SH-SY5Y (cell line): ENCODE results near the gene IGFBP2.

Experiments
- GATA2 ChIP-seq: IDR thresholded peaks from 2 replicates; pipeline ENCODE4 v1.6.1; 2011; ENCODE audit warnings: mild to moderate bottlenecking, low read depth, low read length
- GATA3 ChIP-seq: IDR thresholded peaks from 2 replicates; pipeline ENCODE4 v1.6.1; 2011; ENCODE audit warnings: low read depth, mild to moderate bottlenecking, low read length, moderate library complexity

DNA sequence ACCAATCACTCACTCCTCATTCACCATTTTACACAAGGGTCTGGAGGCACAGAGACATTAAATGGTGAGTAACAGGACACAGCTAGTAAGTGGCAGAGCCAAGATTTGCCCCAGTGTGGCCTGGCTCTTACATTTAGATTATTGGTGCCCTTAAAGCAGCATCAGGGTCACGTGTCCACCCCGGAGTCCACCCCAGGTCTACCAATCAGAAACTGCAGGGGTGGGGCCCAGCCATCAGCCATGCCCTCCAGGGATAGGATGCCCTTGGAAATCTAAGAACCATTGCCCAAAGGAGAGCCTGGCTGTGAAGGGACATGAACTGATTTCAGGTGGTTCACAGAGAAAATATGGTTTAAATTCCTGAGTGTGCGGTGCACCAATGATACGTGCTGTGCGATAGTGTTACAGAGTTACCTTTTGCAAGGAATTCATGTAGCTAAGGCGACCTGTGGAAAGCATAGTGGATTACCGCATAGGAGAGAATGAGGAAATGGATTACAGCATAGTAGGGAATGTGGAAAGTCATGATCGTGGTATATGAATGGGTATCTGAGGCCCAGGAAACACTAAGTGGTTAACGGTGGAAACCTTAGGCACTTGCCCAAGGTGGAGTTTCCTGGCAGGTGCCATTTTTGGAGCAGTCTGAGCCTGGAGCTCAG is 44.3 kb downstream of the IGFBP2 start:
- TF ChIP-seq GATA2 (no peak), GATA3 (no peak)
